Gastrocnemius medialis (tissue), 4 donors: Measurements from ENCODE around the gene MAGI1. TPM values are rescaled to one million over a fixed set of nuclear protein-coding genes. Genes with fewer than 3 reads are reported as not detected.

Source experiments
- ATAC-seq, 2 donors: fragments of 150-250 bp; one replicate each; pipeline ENCODE4 v1.9.1; 2016
- DNase-seq, 2 donors: peaks; one replicate each; pipeline ENCODE4 v3.0.0-alpha.2; 2019
- H3K27ac ChIP-seq, 4 donors: fragments of 200-600 bp; sonication (generic); 1 replicate in 1 of 4; 2 replicates in 3 of 4; pipeline ENCODE4 v1.5.1; 2016 to 2018; ENCODE audit warnings: mild to moderate bottlenecking in 2 of 4, moderate library complexity in 1 of 4
- H3K27me3 ChIP-seq, 3 donors: fragments of 200-600 bp; sonication (generic) in 2 of 3; 1 replicate in 1 of 3; 2 replicates in 2 of 3; pipeline versions ENCODE4 v1.5.1 to v1.6.0; 2016 to 2019; ENCODE audit warnings: mild to moderate bottlenecking in 1 of 3, moderate library complexity in 1 of 3
- H3K36me3 ChIP-seq, 2 donors: fragments of 200-600 bp; sonication (generic) in 1 of 2; one replicate each; pipeline ENCODE4 v1.5.1; 2017 to 2018
- H3K4me1 ChIP-seq, 2 donors: fragments of 200-600 bp; sonication (generic) in 1 of 2; one replicate each; pipeline ENCODE4 v1.5.1; 2016 to 2017; ENCODE audit warnings: mild to moderate bottlenecking in 2 of 2
- H3K4me3 ChIP-seq, 4 donors: fragments of 200-600 bp; sonication (generic) in 3 of 4; 1 replicate in 1 of 4; 2 replicates in 3 of 4; pipeline ENCODE4 v1.5.1; 2016 to 2019; ENCODE audit warnings: mild to moderate bottlenecking in 2 of 4
- H3K9me3 ChIP-seq, 3 donors: fragments of 200-600 bp; sonication (generic) in 2 of 3; 1 replicate in 1 of 3; 2 replicates in 2 of 3; pipeline ENCODE4 v1.5.1; 2016 to 2019
- CTCF ChIP-seq, 5 experiments: fragments of 450-650 bp in 3 of 5; fragments of 200-600 bp in 2 of 5; sonication (generic) in 2 of 5; IDR thresholded peaks in 4 of 5; conservative IDR thresholded peaks in 1 of 5; 1 replicate in 4 of 5; 2 replicates in 1 of 5; pipeline ENCODE4 v1.5.1; 2016 to 2019; ENCODE audit warnings: antibody characterized with exemption in 5 of 5, mild to moderate bottlenecking in 3 of 5, moderate library complexity in 3 of 5
- POLR2A ChIP-seq, 2 donors: fragments of 450-650 bp; IDR thresholded peaks; one replicate each; pipeline ENCODE4 v1.6.1; 2017; ENCODE audit warnings: antibody characterized with exemption in 2 of 2, mild to moderate bottlenecking in 2 of 2, moderate library complexity in 2 of 2
- in situ Hi-C, 4 donors: fragments of 200-750 bp; cut with MboI; loops; one replicate each; pipeline versions ENCODE4 v1.15.0 to v1.8.0; 2017; ENCODE audit warnings: low sequenced_read_pairs in 4 of 4
- intact Hi-C: fragments of 100-400 bp; cut with DNase I; formaldehyde crosslinking; loops from one replicate; pipeline ENCODE4 v1.15.1; 2023; ENCODE audit warnings: low total_unique reads
- total RNA-seq, 4 donors: library from RNA; depleted of rRNA; stranded (reverse); fragments of >200 nt; gene quantifications; one replicate each; pipeline versions ENCODE4 v1.1.0 to v1.2.3, GENCODE V29; 2016

Gene MAGI1
- total RNA-seq, 4 donors from 2014 or later: 2.6 to 7.5 (median 3.9) TPM

DNA sequence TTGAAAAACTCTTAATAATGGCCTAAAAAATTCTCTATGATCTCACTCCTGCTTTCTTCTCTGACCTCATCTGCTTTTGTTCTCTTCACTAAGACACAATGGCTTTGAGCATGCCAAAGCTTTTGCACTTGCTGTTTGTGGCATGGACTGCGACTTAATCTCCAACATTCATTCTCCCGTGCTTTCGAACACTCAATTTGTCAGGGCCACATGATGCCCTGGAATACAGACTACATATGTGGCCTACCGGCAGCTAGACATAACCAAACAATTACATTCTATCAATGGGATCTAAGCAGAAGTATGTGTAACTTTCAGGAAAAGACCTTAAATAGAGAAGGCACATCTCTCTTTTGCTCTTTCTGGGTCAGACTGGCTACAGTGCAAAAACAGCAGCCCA is 506.5 kb downstream of the MAGI1 start:
- Histone ChIP-seq H3K27me3 (no peaks in the 10 kb centered on the region), H3K36me3 (no peaks in the 10 kb centered on the region), H3K9me3 (no peaks in the 10 kb centered on the region), H3K4me3 (no peak overlapping the region), H3K4me1 (peaks cover 13 to 28% of the 10 kb centered on the region in 2 donors), H3K27ac (no peak overlapping the region)
- in situ Hi-C loops (no loop called here), intact Hi-C loops (no loop called here)
- DNase-seq (no peak), ATAC-seq (no peak)
- TF ChIP-seq CTCF (IDR thresholded peaks at IDR 0.05 in 4 of 5, conservative IDR thresholded peaks at IDR 0.05 in 1 of 5) (no peak), POLR2A (IDR thresholded peaks at IDR 0.05) (no peak)

DNA sequence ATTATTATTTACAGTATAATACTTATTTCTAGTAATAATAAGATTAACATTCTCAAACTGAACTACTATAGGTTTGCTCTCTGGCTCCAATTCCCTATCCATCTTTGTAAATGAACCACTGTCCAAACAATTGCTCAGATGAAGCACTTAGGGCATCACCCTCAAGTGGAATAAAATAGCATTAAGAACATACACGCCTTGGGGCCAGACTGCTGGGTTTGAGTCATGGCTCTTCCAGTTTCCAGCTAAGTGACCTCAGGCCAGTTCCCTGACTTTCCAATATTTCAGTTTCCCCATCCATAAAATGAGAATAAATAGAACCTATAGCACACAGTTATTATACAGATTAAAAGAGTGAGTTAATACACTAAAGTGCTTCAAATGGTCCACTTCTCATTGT is 507.2 kb downstream of the MAGI1 start:
- Histone ChIP-seq H3K36me3 (no peaks in the 10 kb centered on the region), H3K9me3 (no peaks in the 10 kb centered on the region), H3K27me3 (no peaks in the 10 kb centered on the region), H3K4me3 (no peak overlapping the region), H3K27ac (no peak overlapping the region), H3K4me1 (peaks cover 13 to 28% of the 10 kb centered on the region in 2 donors)
- DNase-seq (no peak), ATAC-seq (no peak)
- in situ Hi-C loops (no loop called here), intact Hi-C loops (no loop called here)
- TF ChIP-seq POLR2A (IDR thresholded peaks at IDR 0.05) (no peak), CTCF (IDR thresholded peaks at IDR 0.05 in 4 of 5, conservative IDR thresholded peaks at IDR 0.05 in 1 of 5) (no peak)

DNA sequence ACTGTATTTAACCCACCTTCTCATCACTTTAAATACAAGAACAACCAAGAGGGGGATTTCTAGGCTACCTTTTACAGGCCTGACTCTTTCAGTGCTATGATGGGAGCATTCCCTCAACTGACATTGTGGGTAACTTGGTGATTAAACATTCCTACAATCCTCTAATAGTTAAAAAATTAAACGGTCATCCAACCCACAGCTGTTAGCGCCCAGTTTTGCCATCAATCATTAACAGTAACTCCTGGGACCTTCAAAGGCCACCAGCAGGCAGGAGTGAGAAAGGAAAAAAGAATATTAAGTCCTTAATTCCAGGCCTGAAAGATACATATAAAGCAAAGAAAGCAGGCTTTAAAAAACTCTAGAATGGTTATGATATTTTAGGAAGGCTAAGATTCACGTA is 512.1 kb downstream of the MAGI1 start:
- Histone ChIP-seq H3K4me3 (no peak overlapping the region), H3K9me3 (no peaks in the 10 kb centered on the region), H3K27me3 (no peaks in the 10 kb centered on the region), H3K36me3 (no peaks in the 10 kb centered on the region), H3K27ac (no peak overlapping the region), H3K4me1 (peaks cover 9 to 20% of the 10 kb centered on the region in 2 donors)
- ATAC-seq: no peak
- TF ChIP-seq CTCF (IDR thresholded peaks at IDR 0.05 in 4 of 5, conservative IDR thresholded peaks at IDR 0.05 in 1 of 5): no peak
- no peak for TF ChIP-seq POLR2A (IDR thresholded peaks at IDR 0.05)
- intact Hi-C loops: no loop called here
- DNase-seq: no peak
- in situ Hi-C loops: no loop called here

DNA sequence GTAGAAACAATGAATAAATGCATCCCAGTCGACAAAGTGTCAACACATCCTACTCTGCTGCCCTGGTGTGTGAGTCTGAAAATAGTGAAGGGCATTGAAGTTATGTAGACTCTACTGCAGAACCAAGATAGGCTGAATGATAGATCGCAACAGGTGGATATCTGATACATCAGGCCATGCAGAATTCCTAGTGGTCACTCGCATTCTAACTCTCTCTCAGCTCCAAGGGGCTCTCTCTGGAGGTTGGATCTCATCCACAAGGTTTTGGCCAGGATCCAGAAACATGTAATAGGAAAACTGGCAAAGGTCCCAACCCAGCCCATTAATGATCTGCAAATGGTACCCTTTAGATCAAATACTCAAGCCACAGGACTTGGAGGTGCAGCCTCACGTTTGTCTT is 514.1 kb downstream of the MAGI1 start:
- in situ Hi-C loops: no loop called here
- Histone ChIP-seq H3K27ac (no peak overlapping the region), H3K4me3 (no peak overlapping the region), H3K9me3 (no peaks in the 10 kb centered on the region), H3K27me3 (no peaks in the 10 kb centered on the region), H3K4me1 (peaks cover 9 to 17% of the 10 kb centered on the region in 2 donors), H3K36me3 (no peaks in the 10 kb centered on the region)
- ATAC-seq: no peak
- no peak for DNase-seq
- intact Hi-C loops: no loop called here
- TF ChIP-seq CTCF (IDR thresholded peaks at IDR 0.05 in 4 of 5, conservative IDR thresholded peaks at IDR 0.05 in 1 of 5) (no peak), POLR2A (IDR thresholded peaks at IDR 0.05) (no peak)

GRCh38 chr3:65523878-65524277 is 514.8 kb downstream of the MAGI1 start:
- intact Hi-C loops (no loop called here), in situ Hi-C loops (no loop called here)
- H3K4me3 ChIP-seq: no peak overlapping the region

More at GRCh38 chr3:65523878-65524277, 514.8 kb downstream of the MAGI1 start:
- Histone ChIP-seq H3K27me3 (no peaks in the 10 kb centered on the region), H3K27ac (no peak overlapping the region), H3K9me3 (no peaks in the 10 kb centered on the region), H3K36me3 (no peaks in the 10 kb centered on the region), H3K4me1 (peaks cover 9 to 13% of the 10 kb centered on the region in 2 donors)
- no peak for TF ChIP-seq POLR2A (IDR thresholded peaks at IDR 0.05)
- TF ChIP-seq CTCF (IDR thresholded peaks at IDR 0.05 in 4 of 5, conservative IDR thresholded peaks at IDR 0.05 in 1 of 5): no peak
- ATAC-seq (no peak), DNase-seq (no peak)
